CD4-positive, alpha-beta T cell treated with Interleukin-1 beta for 1 hour (primary cell): ENCODE data around the gene RIMS4.

Source experiments
- DNase-seq, 2 donors: peaks; one replicate each; pipeline ENCODE4 v3.0.0-alpha.2; 2020 to 2022

The RIMS4 gene

DNA sequence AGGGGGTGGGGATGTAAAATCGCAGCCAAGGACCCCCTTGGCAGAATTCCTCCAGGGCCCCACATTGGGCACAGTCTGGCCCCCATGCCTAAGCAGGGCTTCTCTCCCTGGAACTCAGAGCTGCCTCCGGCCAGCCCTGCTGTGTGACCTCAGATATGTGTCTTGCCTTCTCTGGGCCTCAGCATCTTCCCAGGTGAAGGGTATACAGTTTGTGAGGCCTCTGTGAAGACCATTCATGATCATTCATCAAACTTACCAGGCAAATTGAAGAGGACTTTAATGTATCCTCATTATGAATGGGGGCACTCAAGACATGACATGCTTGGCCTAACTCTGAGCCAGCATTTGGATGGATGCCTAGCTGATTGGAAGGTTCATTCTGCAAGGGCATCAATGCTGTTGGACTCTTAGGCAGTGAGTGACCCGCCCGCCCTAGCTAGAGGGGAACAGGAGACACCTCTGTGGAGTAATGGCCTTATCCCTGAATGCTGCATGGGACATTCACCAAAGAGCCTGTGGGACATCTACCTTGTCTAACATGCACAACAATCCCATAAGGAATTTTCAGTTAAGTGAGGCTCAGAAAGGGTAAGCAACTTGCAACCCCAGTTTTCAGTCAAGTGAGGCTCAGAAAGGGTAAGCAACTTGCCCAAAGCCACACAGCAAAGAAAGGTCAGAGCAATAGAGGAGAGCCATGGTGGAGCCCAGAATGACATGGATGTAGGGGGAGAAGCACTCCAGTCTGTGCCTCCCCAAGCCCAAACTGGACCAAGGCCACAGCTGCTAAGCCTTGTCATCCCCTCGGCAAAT is 94.6 kb downstream of the RIMS4 start:
- no peak for DNase-seq

DNA sequence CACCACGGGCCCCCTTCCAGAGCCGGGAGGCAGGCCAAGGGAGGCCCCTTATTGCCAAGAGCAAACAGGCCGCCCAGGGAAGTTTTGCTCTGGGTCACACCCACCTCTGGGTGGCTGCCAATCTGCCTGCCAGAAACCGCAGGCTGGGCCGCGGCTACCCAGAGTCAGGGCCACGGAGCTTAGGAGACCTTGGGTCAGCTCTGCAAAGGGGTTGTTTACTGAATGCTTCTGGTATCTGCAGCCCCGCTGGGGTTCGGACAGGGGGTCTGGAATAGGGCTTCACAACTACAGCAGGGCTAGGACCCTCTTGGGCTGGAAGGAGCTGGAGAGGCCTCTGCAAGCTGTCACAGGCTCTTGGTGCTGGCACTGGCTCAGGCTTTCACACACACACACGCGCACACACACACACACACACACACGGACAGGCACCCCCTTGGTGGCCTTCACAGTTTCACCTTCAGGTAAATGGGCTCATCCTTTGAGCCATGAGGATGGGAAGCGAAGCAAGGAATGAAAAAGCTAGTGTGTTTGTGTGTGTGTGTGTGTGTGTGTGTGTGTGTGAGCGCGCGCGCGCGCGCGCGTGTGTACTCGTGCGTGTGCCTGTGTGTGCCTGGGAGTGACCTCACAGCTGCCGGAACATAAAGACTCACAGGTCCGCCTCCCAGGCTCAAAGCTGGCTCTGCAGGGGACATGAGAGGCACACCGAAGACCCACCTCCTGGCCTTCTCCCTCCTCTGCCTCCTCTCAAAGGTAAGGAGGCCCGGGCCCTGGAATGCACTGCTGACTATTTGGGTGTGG is 95.4 kb downstream of the RIMS4 start, which contains the start of gene CCN5:
Gene CCN5 (plus strand): TSS at position 669 of the 798 bp plus-strand sequence. CDS start 22 bp downstream, at position 691.
- no peak for DNase-seq

- no peak for DNase-seq
These were observed 96.1 kb downstream of the RIMS4 start for GRCh38 chr20:44714102-44714700.

DNA sequence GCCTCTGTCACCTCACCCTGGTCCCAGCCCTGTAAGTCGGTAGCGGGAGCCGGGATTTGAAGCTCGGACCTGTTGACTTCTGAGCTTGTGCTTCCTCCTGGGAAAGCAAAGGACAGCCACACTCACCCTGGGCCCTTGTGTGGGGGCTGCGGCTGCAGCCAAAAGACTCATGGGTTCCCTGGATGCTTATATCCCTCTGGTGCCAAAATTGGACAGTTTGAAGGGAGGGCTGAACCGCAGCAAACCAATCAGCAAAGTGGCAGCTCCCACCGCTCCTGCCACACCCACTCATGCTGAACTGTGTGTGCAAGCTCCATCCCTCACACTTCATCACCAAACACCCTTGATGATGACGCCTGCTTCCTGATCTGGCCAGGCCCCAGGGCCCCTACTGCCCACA is 99.1 kb downstream of the RIMS4 start:
- no peak for DNase-seq

DNA sequence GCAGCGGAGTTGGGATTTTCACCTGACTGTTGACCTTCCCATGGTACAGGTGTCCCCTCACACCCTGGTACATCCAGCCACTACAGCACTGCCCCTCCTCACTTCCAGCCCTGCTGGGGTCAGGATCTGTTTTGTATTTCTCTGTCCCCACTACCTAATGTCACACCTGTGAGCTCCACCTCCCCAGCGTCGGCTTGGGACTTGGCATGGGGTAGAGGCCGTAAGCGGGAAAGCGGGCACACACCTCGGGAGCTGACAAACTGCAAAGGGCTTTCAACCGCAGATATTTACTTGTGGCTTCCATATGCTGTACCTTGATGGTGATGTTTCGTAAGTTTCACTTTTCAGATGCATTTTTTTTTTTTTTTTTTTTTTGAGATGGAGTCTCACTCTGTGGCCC is 100.5 kb downstream of the RIMS4 start:
- no peak for DNase-seq

- no peak for DNase-seq
These were observed 101.0 kb downstream of the RIMS4 start for GRCh38 chr20:44709380-44709779.

GRCh38 chr20:44707018-44707579 is 103.2 kb downstream of the RIMS4 start:
- no peak for DNase-seq

GRCh38 chr20:44706301-44707017 is 103.9 kb downstream of the RIMS4 start:
- DNase-seq, result no peak

- no peak for DNase-seq
These were observed 104.8 kb downstream of the RIMS4 start for GRCh38 chr20:44705364-44706094.

- no peak for DNase-seq
These were observed 105.8 kb downstream of the RIMS4 start for GRCh38 chr20:44704551-44704971.

- no peak for DNase-seq
These were observed 106.3 kb downstream of the RIMS4 start for GRCh38 chr20:44703956-44704488.

GRCh38 chr20:44703183-44703925 is 107.0 kb downstream of the RIMS4 start:
- DNase-seq, result no peak

GRCh38 chr20:44702776-44703175 is 107.6 kb downstream of the RIMS4 start:
- no peak for DNase-seq

GRCh38 chr20:44701858-44702256 is 108.5 kb downstream of the RIMS4 start:
- no peak for DNase-seq
